OCI-LY1 (cell line): ENCODE data around the gene F7.

Source experiments
- H2AFZ ChIP-seq: fragments of 200-600 bp; sonication (generic), shearing (Covaris generic); 2 replicates; pipeline ENCODE4 v1.6.0; 2014; ENCODE audit warnings: antibody characterized with exemption, mild to moderate bottlenecking, low read length
- H3F3A ChIP-seq: fragments of 200-600 bp; sonication (generic), shearing (Covaris generic); 2 replicates; pipeline ENCODE4 v1.6.0; 2014; ENCODE audit warnings: mild to moderate bottlenecking, antibody characterized with exemption, low read length, moderate library complexity; ENCODE audit not compliant: insufficient read depth
- H3K27ac ChIP-seq: fragments of 200-600 bp; sonication (generic); 2 replicates; pipeline ENCODE4 v1.5.1; 2014; ENCODE audit warnings: low read length, mixed run types, mild to moderate bottlenecking, low read depth; ENCODE audit not compliant: poor library complexity, severe bottlenecking
- H3K27me3 ChIP-seq: fragments of 200-600 bp; sonication (generic); 2 replicates; pipeline ENCODE4 v1.6.0; 2014; ENCODE audit warnings: antibody characterized with exemption, mild to moderate bottlenecking, low read length, moderate library complexity; ENCODE audit not compliant: insufficient read depth
- H3K36me3 ChIP-seq: fragments of 200-600 bp; sonication (generic); 2 replicates; pipeline ENCODE4 v1.6.1; 2014; ENCODE audit warnings: mild to moderate bottlenecking, antibody characterized with exemption, low read length, moderate library complexity, mixed read lengths; ENCODE audit not compliant: insufficient read depth
- H3K4me1 ChIP-seq: fragments of 200-600 bp; sonication (generic); 2 replicates; pipeline ENCODE4 v1.5.1; 2014; ENCODE audit warnings: mild to moderate bottlenecking, low read length, moderate library complexity; ENCODE audit not compliant: insufficient read depth, severe bottlenecking
- H3K4me2 ChIP-seq: fragments of 200-600 bp; sonication (generic), shearing (Covaris generic); 2 replicates; pipeline ENCODE4 v1.6.1; 2014; ENCODE audit warnings: low read length
- H3K4me3 ChIP-seq: fragments of 200-600 bp; sonication (generic); 2 replicates; pipeline ENCODE4 v1.5.1; 2014; ENCODE audit warnings: low read length, low read depth, mild to moderate bottlenecking, mixed read lengths; ENCODE audit not compliant: poor library complexity, severe bottlenecking
- H3K79me2 ChIP-seq: fragments of 200-600 bp; shearing (Covaris generic); 2 replicates; pipeline ENCODE4 v1.6.1; 2016; ENCODE audit warnings: mixed run types, low read length, mixed read lengths; ENCODE audit not compliant: insufficient read depth
- H3K9ac ChIP-seq: fragments of 200-600 bp; sonication (generic), shearing (Covaris generic); 2 replicates; pipeline ENCODE4 v1.6.1; 2014; ENCODE audit warnings: mild to moderate bottlenecking, low read length, mixed read lengths
- H3K9me2 ChIP-seq: fragments of 200-600 bp; sonication (generic), shearing (Covaris generic); 2 replicates; pipeline ENCODE4 v1.6.1; 2014; ENCODE audit warnings: low read depth, mild to moderate bottlenecking, low read length, mixed read lengths
- H3K9me3 ChIP-seq: fragments of 200-600 bp; shearing (Covaris generic); 2 replicates; pipeline ENCODE4 v1.6.1; 2014; ENCODE audit warnings: low read length, mixed read lengths
- H4K20me1 ChIP-seq: fragments of 200-600 bp; sonication (generic), shearing (Covaris generic); 2 replicates; pipeline ENCODE4 v1.6.0; 2016; ENCODE audit warnings: mild to moderate bottlenecking, low read length; ENCODE audit not compliant: insufficient read depth
- EZH2 ChIP-seq: fragments of 200-600 bp; sonication (generic), shearing (Covaris generic); IDR thresholded peaks from 2 replicates; pipeline ENCODE4 v1.8.0; 2017; ENCODE audit warnings: borderline replicate concordance, mixed run types, mild to moderate bottlenecking, antibody characterized with exemption, low read length, moderate library complexity, mixed read lengths
- TF ChIP-seq, protein P1 (sequence below): fragments of 200-600 bp; sonication (generic), shearing (Covaris generic); IDR thresholded peaks from 2 replicates; pipeline ENCODE4 v1.5.1; 2017; ENCODE audit warnings: mild to moderate bottlenecking, antibody characterized with exemption, low read length, moderate library complexity, mixed read lengths

The F7 gene

DNA sequence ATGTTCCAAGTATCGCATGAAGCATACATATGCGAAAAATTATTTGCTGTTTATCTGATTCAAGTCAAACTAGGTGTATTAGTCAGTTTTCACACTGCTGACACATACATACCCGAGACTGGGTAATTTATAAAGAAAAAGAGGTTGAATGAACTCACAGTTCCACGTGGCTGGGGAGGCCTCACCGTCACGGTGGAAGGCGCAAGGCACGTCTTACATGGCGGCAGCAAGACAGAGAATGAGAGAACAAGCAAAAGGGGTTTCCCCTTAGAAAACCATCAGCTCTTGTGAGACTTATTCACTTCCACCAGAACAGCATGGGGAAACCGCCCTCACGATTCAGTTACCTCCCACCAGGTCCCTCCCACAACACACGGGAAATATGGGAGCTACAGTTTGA, 39.9 kb downstream of the F7 start:
- H4K20me1 ChIP-seq: no peaks in the 10 kb centered on the region
- no peaks in the 10 kb centered on the region for H3K79me2 ChIP-seq
- TF ChIP-seq, protein P1, sequence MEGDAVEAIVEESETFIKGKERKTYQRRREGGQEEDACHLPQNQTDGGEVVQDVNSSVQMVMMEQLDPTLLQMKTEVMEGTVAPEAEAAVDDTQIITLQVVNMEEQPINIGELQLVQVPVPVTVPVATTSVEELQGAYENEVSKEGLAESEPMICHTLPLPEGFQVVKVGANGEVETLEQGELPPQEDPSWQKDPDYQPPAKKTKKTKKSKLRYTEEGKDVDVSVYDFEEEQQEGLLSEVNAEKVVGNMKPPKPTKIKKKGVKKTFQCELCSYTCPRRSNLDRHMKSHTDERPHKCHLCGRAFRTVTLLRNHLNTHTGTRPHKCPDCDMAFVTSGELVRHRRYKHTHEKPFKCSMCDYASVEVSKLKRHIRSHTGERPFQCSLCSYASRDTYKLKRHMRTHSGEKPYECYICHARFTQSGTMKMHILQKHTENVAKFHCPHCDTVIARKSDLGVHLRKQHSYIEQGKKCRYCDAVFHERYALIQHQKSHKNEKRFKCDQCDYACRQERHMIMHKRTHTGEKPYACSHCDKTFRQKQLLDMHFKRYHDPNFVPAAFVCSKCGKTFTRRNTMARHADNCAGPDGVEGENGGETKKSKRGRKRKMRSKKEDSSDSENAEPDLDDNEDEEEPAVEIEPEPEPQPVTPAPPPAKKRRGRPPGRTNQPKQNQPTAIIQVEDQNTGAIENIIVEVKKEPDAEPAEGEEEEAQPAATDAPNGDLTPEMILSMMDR: no peak
- TF ChIP-seq EZH2: no peak
- no peaks in the 10 kb centered on the region for H3K4me1 ChIP-seq
- no peaks in the 10 kb centered on the region; the same call in 1 of the 2 replicates for H3K36me3 ChIP-seq
- no peaks in the 10 kb centered on the region for H3F3A ChIP-seq
- no peaks in the 10 kb centered on the region for H3K9me2 ChIP-seq
- no peak overlapping the region for H3K4me2 ChIP-seq
- H3K9ac ChIP-seq: no peak overlapping the region
- no peak overlapping the region for H3K27ac ChIP-seq
- H3K9me3 ChIP-seq: peaks cover 8% of the 10 kb centered on the region; the same call in 1 of the 2 replicates
- no peak overlapping the region for H2AFZ ChIP-seq
- peaks cover 54% of the 10 kb centered on the region for H3K27me3 ChIP-seq
- H3K4me3 ChIP-seq: no peak overlapping the region

DNA sequence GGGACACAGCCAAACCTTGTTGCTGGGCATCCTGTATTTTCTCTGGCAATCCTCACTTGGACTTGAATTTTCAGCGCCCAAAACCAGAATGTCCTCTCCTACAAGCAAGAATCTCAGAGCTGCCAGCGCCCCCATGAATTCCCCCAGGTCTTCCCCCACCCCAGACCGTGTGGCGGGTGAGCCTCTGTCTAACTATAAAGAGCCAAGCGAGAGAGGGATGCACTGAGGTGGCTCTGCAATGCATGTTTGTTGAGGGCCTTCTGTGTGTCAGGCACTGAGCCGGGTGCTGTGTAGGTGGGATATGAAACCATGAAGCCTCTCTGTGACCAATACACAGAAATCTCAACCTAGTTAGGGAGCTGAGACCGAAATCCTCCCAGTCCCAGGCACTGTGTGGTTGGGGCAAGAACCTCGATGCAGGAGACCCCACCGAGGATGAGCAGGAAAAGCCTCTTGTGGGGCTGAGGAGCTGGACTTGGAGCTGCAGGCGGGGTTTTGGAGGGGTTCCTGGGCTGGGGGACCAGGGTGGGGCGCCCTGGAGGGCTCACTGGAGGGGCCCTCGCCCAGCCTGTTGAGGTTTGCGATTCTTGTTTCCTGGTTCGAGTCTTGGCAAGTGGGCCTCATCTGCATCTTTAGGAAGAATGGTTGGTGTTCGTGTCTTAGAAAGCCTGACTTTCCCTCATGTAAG, 40.5 kb downstream of the F7 start:
- peaks cover 8% of the 10 kb centered on the region; the same call in 1 of the 2 replicates for H3K9me3 ChIP-seq
- no peaks in the 10 kb centered on the region; the same call in 1 of the 2 replicates for H3K36me3 ChIP-seq
- H3K4me3 ChIP-seq: no peak overlapping the region
- no peak overlapping the region for H3K4me2 ChIP-seq
- no peaks in the 10 kb centered on the region for H3K9me2 ChIP-seq
- H3K9ac ChIP-seq: no peak overlapping the region
- H4K20me1 ChIP-seq: no peaks in the 10 kb centered on the region
- peaks cover 54% of the 10 kb centered on the region for H3K27me3 ChIP-seq
- H3K79me2 ChIP-seq: no peaks in the 10 kb centered on the region
- no peaks in the 10 kb centered on the region for H3F3A ChIP-seq
- H3K27ac ChIP-seq: no peak overlapping the region
- TF ChIP-seq, protein P1: no peak
- no peak for TF ChIP-seq EZH2
- H2AFZ ChIP-seq: no peak overlapping the region
- no peaks in the 10 kb centered on the region for H3K4me1 ChIP-seq

DNA sequence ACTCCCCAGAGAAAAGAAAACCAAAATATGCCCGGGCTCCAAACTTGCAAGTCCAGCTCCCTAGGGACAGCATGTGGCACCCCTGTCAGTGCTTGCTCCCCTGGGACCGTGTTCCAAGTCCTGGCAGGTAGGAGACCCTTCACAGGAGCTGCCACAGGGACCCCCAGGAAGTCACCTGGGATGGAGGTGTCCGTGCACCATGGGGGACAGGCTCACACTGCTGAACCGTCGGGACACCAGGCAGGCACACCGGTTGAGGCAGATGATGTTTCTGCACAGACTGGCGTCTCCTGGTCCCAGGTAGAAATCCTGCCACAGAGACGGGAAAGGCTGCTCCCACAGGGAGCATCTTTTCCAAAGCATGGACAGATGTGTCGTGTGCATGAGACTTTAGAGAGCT, 41.2 kb downstream of the F7 start:
- Histone ChIP-seq H3K27me3 (peaks cover 50% of the 10 kb centered on the region), H3K9ac (no peak overlapping the region), H3K27ac (no peak overlapping the region), H3K4me2 (no peak overlapping the region), H3K9me2 (no peaks in the 10 kb centered on the region), H3K4me1 (no peaks in the 10 kb centered on the region), H3K9me3 (peaks cover 8% of the 10 kb centered on the region; the same call in 1 of the 2 replicates), H3K36me3 (no peaks in the 10 kb centered on the region; the same call in 1 of the 2 replicates), H2AFZ (no peak overlapping the region), H3K4me3 (no peak overlapping the region), H3F3A (no peaks in the 10 kb centered on the region), H3K79me2 (no peaks in the 10 kb centered on the region), H4K20me1 (no peaks in the 10 kb centered on the region)
- TF ChIP-seq EZH2: no peak
- TF ChIP-seq, protein P1: no peak
